Left renal pelvis (tissue), 4 donors: Measurements from ENCODE around the gene ARMH1. TPM values are rescaled to one million over a fixed set of nuclear protein-coding genes. Genes with fewer than 3 reads are reported as not detected.
"Not testable (repeated sequence)": the region's sequence is repeated elsewhere in the genome, so short reads cannot be mapped to it uniquely, and the experiment has no call there.

Experiments used
- DNase-seq, 4 donors: peaks; one replicate each; pipeline ENCODE4 v3.0.0-alpha.2; 2013; ENCODE audit warnings: low read depth in 4 of 4, low spot score in 3 of 4
- polyA plus RNA-seq, 4 donors: library from polyadenylated mRNA; unstranded; fragments of 120-200 nt; gene quantifications; one replicate each; pipeline ENCODE4 v1.2.1, GENCODE V29; 2013; ENCODE audit not compliant: insufficient read length in 4 of 4

ARMH1 gene
- polyA plus RNA-seq, 4 donors, result 1.5 to 9.6 (median 7.1) TPM

GRCh38 chr1:44689447-44689765, 14.9 kb downstream of the ARMH1 start:
- no peak for DNase-seq

- no peak for DNase-seq
Measured at GRCh38 chr1:44693159-44693558, 18.6 kb downstream of the ARMH1 start.

DNA sequence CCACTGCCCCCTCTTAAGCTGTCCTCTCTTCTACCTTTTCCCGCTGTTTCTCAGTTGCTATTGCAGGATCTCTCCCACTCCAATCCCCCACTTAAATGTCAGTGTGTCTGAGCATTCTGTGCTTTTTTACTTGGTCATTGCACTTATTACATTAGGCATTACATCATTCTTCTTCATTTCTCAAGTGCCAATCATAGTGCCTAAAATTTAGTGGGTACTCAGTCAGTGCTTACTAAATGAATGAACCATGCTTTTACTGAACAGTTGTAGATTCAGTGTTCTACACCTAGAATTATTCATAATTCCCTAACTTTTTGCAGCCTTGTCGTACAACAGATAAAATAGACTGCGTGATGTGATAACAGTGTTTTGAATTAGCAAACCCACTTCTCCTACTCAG, 19.4 kb downstream of the ARMH1 start:
- DNase-seq, result no peak

DNA sequence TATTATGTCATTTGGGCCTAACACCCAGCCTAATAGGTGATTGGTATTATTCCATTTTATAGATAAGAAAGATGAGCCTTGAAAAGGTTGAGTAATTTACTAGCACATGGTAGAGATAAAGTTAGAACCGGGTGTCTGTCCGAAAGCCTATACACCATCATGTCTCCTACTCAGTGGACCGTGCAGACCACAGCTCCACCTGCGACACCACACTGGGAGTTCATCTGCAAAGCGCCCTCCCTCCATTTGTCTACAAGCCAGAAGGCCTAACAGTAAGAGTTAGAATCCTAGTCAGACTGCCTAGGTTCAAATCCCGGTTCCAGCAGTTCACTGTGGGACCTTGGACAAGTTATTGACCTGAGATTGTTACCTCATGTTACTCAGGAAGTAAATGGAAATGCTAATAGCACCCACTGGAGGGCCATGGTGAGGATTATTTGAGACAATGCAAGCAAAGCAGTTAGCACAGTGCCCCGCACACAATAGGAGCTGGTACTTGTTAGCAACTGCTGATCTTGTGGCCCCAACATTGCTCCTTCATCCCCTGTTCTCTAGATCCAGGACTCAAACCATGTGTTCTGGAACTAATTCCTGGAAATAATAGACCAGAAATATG, 20.5 kb downstream of the ARMH1 start:
- no peak for DNase-seq

- no peak for DNase-seq
Measured at GRCh38 chr1:44695671-44696070, 21.2 kb downstream of the ARMH1 start.

DNA sequence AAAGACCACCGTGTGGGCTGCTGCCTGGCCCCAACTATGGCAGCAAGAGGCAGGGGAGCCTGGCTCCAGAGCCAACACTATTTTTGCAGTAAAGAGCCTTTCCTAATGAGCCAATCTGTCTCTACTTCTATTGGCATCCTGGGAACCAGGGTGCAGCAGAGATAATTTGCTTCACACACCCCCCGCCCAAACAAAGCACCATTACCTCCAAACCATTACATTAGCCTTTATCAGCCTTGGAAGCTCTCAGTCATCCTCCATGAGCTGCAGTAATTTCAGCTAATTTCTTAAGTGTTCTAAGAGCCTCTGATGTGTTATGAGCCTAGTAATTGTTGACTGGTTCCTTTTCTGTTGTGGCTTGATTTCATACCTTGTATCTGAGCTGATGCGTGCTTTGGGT, 21.6 kb downstream of the ARMH1 start:
- DNase-seq, result no peak

- DNase-seq, result no peak
Measured at GRCh38 chr1:44696789-44697345, 22.4 kb downstream of the ARMH1 start.

GRCh38 chr1:44698138-44698537, 23.6 kb downstream of the ARMH1 start:
- DNase-seq, result no peak

DNA sequence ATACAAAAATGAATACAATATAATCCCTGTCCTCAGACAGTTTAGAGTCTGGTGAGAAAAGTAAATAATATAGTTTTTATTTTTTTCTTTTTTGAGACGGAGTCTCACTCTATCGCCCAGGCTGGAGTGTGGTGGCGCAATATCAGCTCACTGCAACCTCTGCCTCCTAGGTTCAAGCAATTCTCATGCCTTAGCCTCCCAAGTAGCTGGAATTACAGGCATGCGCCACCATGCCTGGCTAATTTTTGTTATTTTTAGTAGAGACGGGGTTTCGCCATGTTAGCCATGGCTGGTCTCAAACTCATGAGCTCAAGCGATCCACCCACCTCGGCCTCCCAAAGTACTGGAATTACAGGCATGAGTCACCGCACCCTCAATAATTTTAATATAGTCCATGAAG, 24.9 kb downstream of the ARMH1 start:
- not testable (repeated sequence) for DNase-seq

DNA sequence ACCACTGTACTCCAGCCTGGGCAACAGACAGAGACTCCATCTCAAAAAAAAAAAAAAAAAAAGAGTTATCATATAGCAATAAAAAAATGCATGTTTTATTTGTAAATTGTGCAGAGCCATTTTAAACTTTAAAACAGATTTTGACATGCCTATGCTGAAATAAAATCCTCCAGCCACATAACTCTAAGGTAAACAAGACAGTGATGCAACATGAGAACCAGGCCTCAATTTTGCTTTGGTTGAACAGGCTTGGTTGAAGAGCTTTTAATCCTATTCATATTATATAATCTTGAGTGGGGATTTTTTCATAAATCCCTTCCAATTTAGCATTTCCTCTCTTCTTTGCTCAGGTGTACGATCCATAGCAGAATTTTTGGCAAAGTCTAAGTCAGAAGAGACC, 26.1 kb downstream of the ARMH1 start:
- no peak for DNase-seq

GRCh38 chr1:44701141-44701573, 26.6 kb downstream of the ARMH1 start:
- DNase-seq, result no peak

- no peak for DNase-seq
Measured at GRCh38 chr1:44705470-44705869, 31.0 kb downstream of the ARMH1 start.

DNA sequence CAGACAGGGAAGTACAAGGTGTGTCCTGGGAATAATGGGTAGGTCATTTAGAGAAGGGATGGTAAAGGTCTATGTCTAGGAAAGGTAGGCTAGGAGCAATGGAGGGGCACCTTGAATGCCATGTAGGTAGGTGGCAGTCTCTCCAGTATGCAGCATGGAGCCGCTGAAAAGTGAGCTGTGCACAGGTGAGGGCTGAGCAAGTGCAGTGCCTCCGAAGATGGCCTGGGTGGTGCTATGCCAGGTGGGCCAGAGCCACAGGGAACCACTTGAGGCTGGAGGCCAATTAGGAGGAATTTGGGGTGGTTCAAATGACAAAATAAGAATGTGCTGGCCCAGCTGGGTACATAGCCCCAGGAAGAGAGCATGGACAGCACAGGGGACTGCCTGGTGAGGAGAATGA, 31.4 kb downstream of the ARMH1 start:
- DNase-seq, result no peak

DNA sequence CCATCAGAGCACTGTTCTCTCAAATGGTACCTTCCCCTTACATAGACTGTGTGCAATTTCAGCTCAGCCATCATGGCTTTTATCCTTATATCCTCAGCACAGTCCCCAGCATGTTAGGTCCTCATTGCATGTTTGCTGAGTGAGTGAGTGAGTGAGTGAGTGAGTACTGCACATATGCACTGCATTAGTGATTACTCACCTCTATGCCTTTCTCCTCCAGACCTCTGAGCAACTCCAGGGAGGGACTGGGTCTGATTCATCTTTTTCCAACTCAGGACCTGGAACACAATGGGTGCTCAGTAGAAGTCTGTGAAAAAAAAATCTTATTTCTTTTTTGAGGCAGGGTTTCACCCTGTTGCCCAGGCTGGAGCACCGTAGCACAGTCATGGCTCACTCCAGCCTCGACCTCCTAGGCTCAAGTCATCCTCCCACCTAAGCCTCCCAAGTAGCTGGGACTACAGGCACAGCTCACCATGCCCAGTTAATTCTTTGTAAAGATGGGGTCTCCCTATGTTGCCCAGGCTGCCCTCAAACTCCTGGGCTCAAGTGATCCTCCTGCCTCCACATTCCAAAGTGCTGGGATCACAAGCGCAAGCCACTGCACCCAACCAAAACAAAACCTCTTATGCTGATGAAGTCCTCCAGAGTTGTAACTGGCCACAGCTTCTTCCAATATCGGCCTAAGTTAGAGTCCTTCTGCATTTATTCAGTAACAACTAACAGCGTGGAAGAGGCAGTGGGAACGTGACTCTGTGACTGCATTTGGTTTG, 32.8 kb downstream of the ARMH1 start:
- no peak for DNase-seq

DNA sequence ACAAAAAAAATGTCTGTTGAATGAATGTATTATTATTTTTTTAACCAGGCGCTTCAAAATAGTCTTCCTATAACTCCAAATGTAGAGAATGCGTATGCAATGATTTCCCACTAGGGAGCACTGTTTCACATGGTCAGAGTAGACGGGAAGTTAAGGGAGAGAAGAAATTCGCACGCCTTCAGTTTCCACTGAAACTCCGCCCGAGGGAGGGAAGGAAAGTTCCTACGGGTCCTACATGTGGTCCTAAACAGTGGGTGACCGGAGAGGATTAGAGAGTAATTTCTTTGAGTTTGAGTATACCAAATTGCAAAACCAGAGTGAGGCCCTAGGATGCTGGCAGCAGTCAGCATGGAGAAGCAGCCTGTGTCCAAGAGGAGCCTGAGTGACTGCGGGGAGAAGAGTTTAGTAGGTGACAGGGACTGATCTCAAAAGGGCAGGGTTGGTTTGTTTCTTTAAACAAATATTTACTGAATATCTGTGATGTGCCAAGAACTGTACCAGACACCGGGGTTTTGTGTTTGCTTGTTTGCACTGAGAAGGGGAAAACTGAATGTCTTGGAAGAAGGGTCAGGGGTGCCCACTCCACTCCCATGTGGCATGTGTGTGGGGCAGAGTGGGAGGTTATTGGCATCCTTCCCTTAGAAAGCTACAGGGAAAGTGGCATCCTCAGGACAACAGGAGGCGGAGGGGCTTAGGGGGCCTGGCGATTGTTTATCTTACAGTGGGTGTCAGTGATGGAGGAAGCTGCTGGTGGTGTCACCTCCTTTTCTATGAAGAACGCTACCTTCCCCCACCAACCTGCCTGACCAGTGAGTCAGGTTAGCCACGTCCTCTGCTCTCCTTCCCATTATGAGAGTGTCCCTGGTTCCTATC, 33.7 kb downstream of the ARMH1 start:
- no peak for DNase-seq

GRCh38 chr1:44713321-44713781, 38.8 kb downstream of the ARMH1 start:
- DNase-seq, result no peak

GRCh38 chr1:44714532-44714931, 40.0 kb downstream of the ARMH1 start:
- DNase-seq, result no peak

- DNase-seq, result peak in 1 of 4 donors; percentile 64
Measured at GRCh38 chr1:44714944-44715571, 40.5 kb downstream of the ARMH1 start.

- DNase-seq, result no peak
Measured at GRCh38 chr1:44717156-44717555, 42.6 kb downstream of the ARMH1 start.

DNA sequence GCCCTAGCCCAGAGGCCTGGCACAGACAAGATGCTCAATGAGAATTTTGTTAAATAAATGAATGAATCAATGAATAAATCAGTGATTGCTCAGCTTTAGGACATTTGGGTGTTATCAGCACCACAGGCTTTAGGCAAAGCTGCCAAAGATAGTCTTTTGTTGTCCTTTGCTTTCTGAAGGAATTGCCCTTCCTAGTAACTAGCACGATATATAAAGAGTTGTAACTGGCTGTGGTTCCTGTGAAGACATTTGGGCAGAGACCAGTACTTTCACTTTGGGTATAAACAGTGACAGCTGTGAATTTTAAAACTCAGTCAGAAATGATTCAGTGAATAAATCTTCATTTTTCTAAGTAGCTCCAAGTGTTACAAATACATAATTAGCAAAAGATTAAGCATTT, 43.1 kb downstream of the ARMH1 start:
- no peak for DNase-seq

- no peak for DNase-seq
Measured at GRCh38 chr1:44718091-44718490, 43.6 kb downstream of the ARMH1 start.
